Ishikawa (cell line): Measurements from ENCODE around the gene EIF4B.
A peak's percentile ranks its signal among the peaks of the same experiment; 100 is the strongest.

Experiments
- CREB1 ChIP-seq: IDR thresholded peaks from 2 replicates; pipeline ENCODE4 v1.6.1; 2012; ENCODE audit warnings: low read depth
- EP300 ChIP-seq: IDR thresholded peaks from 2 replicates; pipeline ENCODE4 v1.6.1; 2012; ENCODE audit warnings: borderline replicate concordance
- MAX ChIP-seq: IDR thresholded peaks from 2 replicates; pipeline ENCODE4 v1.6.1; 2012
- NFIC ChIP-seq: IDR thresholded peaks from 2 replicates; pipeline ENCODE4 v1.6.1; 2012
- RAD21 ChIP-seq: IDR thresholded peaks from 2 replicates; pipeline ENCODE4 v1.6.1; 2012; ENCODE audit warnings: low read depth
- TAF1 ChIP-seq: IDR thresholded peaks from 2 replicates; pipeline ENCODE4 v1.6.1; 2012; ENCODE audit warnings: low read depth, mild to moderate bottlenecking
- YY1 ChIP-seq: IDR thresholded peaks from 2 replicates; pipeline ENCODE4 v1.6.1; 2012; ENCODE audit warnings: low read depth
- TF ChIP-seq, protein P1 (sequence below): IDR thresholded peaks from 2 replicates; pipeline ENCODE4 v1.6.1; 2012; ENCODE audit warnings: low read depth, mild to moderate bottlenecking

DNA sequence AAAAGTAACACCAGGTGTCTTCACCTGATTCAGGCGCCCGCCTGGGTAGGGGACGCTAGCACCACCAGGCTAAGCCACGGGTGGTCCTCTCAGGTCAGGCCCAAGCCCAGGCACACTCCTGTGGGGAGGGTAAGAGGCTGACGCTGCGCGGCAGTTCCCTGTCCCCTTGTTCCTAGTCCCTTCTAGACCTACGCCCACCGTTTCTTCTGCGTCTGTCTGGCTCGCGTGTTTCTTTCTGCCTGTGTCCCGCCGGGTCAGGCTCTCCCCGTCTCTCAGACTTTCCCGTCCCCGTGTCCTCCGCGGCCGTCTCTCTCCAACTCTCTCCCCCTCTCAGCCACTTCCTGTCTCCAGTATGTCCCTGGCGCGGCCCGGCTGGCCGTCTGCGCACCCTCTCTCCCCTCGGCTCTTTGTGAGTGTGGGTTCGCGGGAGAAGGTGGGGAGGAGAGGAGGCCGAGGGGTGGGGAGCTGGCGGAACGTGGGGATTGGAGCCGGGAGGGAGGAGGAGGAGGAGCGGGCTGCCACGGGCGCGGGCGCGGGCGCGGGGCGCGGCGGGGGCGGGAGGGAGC lies 40.5 kb downstream of the EIF4B start:
- TF ChIP-seq, protein P1, sequence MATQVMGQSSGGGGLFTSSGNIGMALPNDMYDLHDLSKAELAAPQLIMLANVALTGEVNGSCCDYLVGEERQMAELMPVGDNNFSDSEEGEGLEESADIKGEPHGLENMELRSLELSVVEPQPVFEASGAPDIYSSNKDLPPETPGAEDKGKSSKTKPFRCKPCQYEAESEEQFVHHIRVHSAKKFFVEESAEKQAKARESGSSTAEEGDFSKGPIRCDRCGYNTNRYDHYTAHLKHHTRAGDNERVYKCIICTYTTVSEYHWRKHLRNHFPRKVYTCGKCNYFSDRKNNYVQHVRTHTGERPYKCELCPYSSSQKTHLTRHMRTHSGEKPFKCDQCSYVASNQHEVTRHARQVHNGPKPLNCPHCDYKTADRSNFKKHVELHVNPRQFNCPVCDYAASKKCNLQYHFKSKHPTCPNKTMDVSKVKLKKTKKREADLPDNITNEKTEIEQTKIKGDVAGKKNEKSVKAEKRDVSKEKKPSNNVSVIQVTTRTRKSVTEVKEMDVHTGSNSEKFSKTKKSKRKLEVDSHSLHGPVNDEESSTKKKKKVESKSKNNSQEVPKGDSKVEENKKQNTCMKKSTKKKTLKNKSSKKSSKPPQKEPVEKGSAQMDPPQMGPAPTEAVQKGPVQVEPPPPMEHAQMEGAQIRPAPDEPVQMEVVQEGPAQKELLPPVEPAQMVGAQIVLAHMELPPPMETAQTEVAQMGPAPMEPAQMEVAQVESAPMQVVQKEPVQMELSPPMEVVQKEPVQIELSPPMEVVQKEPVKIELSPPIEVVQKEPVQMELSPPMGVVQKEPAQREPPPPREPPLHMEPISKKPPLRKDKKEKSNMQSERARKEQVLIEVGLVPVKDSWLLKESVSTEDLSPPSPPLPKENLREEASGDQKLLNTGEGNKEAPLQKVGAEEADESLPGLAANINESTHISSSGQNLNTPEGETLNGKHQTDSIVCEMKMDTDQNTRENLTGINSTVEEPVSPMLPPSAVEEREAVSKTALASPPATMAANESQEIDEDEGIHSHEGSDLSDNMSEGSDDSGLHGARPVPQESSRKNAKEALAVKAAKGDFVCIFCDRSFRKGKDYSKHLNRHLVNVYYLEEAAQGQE, result no peak
- TF ChIP-seq CREB1, result no peak
- peak; percentile 31; the same call in 1 of the 2 replicates for TF ChIP-seq EP300
- TF ChIP-seq RAD21, result no peak
- TF ChIP-seq TAF1, result peak; percentile 67
- no peak for TF ChIP-seq NFIC
- TF ChIP-seq YY1, result no peak
- peak; percentile 60; the same call in 1 of the 2 replicates for TF ChIP-seq MAX
